ENCODE results near the gene CRTAC1. TPM values are rescaled to one million over a fixed set of nuclear protein-coding genes. Genes with fewer than 3 reads are reported as not detected.

CRTAC1 gene
- total RNA-seq, 1 donor from 2014 or later = 0.30 TPM

DNA sequence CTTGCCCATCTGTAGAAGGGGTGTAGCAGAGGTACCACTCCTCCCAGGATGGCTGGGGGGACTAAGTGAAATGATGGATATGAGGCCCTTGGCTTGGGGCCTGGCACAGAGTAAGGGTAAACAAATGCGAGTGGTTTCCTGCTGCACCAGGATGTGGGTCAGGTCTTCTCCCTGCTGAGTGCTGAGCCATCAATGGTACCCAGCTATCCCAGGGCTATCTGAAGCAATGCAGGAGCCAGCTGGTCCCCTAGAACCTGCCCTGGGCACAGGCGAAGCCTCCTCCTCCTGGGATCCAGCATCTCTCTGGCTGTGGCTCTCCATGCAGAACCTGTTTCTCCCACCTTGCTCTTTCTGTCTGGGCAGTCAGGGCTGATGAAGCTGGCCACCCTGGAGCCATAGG lies 201.7 kb downstream of the CRTAC1 start:
- DNase-seq (ENCODE audit: low spot score) = no peak
- TF ChIP-seq, protein P1, sequence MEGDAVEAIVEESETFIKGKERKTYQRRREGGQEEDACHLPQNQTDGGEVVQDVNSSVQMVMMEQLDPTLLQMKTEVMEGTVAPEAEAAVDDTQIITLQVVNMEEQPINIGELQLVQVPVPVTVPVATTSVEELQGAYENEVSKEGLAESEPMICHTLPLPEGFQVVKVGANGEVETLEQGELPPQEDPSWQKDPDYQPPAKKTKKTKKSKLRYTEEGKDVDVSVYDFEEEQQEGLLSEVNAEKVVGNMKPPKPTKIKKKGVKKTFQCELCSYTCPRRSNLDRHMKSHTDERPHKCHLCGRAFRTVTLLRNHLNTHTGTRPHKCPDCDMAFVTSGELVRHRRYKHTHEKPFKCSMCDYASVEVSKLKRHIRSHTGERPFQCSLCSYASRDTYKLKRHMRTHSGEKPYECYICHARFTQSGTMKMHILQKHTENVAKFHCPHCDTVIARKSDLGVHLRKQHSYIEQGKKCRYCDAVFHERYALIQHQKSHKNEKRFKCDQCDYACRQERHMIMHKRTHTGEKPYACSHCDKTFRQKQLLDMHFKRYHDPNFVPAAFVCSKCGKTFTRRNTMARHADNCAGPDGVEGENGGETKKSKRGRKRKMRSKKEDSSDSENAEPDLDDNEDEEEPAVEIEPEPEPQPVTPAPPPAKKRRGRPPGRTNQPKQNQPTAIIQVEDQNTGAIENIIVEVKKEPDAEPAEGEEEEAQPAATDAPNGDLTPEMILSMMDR (IDR thresholded peaks at IDR 0.05) = no peak
- TF ChIP-seq EZH2phosphoT487 (IDR thresholded peaks at IDR 0.05) (no peak), EZH2 (IDR thresholded peaks at IDR 0.05) (no peak)
- Mint-ChIP-seq H3K4me3 (no peak overlapping the region), H3K36me3 (no peaks in the 10 kb centered on the region), H3K9me3 (no peaks in the 10 kb centered on the region), H3K27ac (no peak overlapping the region), H3K27me3 (ENCODE audit: insufficient read depth, low read depth) (peaks cover 15% of the 10 kb centered on the region), H3K4me1 (peaks cover 5% of the 10 kb centered on the region)
- Histone ChIP-seq H3K4me2 (no peak overlapping the region), H3K27me3 (no peaks in the 10 kb centered on the region), H3K36me3 (no peaks in the 10 kb centered on the region), H3K4me1 (peaks cover 15% of the 10 kb centered on the region), H3K9ac (no peak overlapping the region), H3K79me2 (ENCODE audit: low read depth) (no peaks in the 10 kb centered on the region), H3F3A (ENCODE audit: low read depth) (peaks cover 6% of the 10 kb centered on the region), H3K4me3 (no peak overlapping the region), H2AFZ (replicated peaks) (no peak overlapping the region), H4K20me1 (ENCODE audit: low read depth) (no peaks in the 10 kb centered on the region), H3K27ac (no peak overlapping the region), H3K9me3 (ENCODE audit: low read depth) (no peaks in the 10 kb centered on the region)

DNA sequence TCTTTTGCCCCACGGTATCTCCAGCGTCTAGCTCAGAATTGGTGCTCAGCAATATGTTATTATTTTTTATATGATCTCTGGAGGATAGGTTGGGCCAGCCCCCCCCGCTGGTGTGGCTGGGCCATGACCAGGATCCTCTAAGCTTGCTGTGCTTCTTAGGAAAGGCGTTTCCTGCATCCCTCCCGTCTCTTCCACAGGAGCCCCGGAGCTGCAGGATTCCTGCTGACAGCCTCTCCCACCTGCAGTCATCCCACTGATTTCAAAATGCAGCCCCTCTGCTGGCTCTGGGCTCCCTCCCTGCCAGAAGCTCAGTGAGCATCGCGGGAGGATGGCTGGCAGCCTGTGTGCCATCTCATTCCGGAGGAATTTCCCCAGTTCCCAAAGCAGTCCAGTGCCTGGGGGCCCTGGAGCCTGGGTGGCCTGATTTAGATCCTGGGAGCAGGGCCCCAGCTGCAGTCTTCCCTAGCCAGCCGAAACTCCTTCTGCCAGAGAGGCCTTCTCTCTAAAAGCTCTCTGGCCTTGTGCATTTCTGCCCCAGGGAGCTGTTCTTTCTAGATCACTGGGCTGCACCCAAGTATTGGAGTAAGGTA lies 202.6 kb downstream of the CRTAC1 start:
- Mint-ChIP-seq H3K36me3 (no peaks in the 10 kb centered on the region), H3K9me3 (no peaks in the 10 kb centered on the region), H3K27ac (no peak overlapping the region), H3K4me3 (no peak overlapping the region), H3K4me1 (peaks cover 7% of the 10 kb centered on the region), H3K27me3 (ENCODE audit: insufficient read depth, low read depth) (peaks cover 16% of the 10 kb centered on the region)
- Histone ChIP-seq H3F3A (ENCODE audit: low read depth) (peaks cover 6% of the 10 kb centered on the region), H3K4me2 (no peak overlapping the region), H3K36me3 (no peaks in the 10 kb centered on the region), H3K79me2 (ENCODE audit: low read depth) (no peaks in the 10 kb centered on the region), H3K9me3 (ENCODE audit: low read depth) (no peaks in the 10 kb centered on the region), H3K4me3 (no peak overlapping the region), H4K20me1 (ENCODE audit: low read depth) (no peaks in the 10 kb centered on the region), H3K27ac (no peak overlapping the region), H3K27me3 (no peaks in the 10 kb centered on the region), H2AFZ (replicated peaks) (no peak overlapping the region), H3K4me1 (peaks cover 15% of the 10 kb centered on the region), H3K9ac (no peak overlapping the region)
- TF ChIP-seq, protein P1 (IDR thresholded peaks at IDR 0.05) = no peak
- TF ChIP-seq EZH2 (IDR thresholded peaks at IDR 0.05) (no peak), EZH2phosphoT487 (IDR thresholded peaks at IDR 0.05) (no peak)
- DNase-seq (ENCODE audit: low spot score) = no peak

DNA sequence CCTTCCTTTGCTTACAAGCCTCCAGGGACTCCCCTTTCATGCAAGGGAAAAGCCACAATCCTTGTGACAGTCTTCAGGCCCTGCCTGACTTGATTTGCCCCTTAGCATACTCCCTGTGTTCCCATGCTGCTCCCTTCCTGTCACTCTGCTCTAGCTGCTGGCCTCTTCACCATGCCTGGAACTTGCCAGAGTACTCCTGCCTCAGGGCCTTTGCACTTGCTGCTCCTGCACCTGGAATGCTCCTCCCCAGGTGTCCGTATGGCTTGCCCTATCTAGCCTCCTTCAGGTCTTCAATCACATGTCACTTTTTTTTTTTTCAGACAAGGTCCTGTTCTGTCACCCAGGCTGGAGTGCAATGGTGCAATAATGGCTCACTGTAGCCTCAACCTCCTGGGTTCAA lies 203.5 kb downstream of the CRTAC1 start:
- Histone ChIP-seq H3K9me3 (ENCODE audit: low read depth) (no peaks in the 10 kb centered on the region), H3F3A (ENCODE audit: low read depth) (peaks cover 6% of the 10 kb centered on the region), H3K4me3 (no peak overlapping the region), H3K79me2 (ENCODE audit: low read depth) (no peaks in the 10 kb centered on the region), H3K36me3 (no peaks in the 10 kb centered on the region), H3K9ac (no peak overlapping the region), H3K4me1 (peaks cover 18% of the 10 kb centered on the region), H3K27me3 (no peaks in the 10 kb centered on the region), H4K20me1 (ENCODE audit: low read depth) (no peaks in the 10 kb centered on the region), H2AFZ (replicated peaks) (no peak overlapping the region), H3K27ac (no peak overlapping the region), H3K4me2 (no peak overlapping the region)
- Mint-ChIP-seq H3K4me3 (no peak overlapping the region), H3K36me3 (no peaks in the 10 kb centered on the region), H3K27me3 (ENCODE audit: insufficient read depth, low read depth) (peaks cover 16% of the 10 kb centered on the region), H3K4me1 (peaks cover 7% of the 10 kb centered on the region), H3K9me3 (no peaks in the 10 kb centered on the region), H3K27ac (no peak overlapping the region)
- DNase-seq (ENCODE audit: low spot score) = no peak
- TF ChIP-seq EZH2 (IDR thresholded peaks at IDR 0.05) = no peak
- no peak for TF ChIP-seq EZH2phosphoT487 (IDR thresholded peaks at IDR 0.05)
- TF ChIP-seq, protein P1 (IDR thresholded peaks at IDR 0.05) = no peak
